Measurements from ENCODE around the gene SLC25A13.

DNA sequence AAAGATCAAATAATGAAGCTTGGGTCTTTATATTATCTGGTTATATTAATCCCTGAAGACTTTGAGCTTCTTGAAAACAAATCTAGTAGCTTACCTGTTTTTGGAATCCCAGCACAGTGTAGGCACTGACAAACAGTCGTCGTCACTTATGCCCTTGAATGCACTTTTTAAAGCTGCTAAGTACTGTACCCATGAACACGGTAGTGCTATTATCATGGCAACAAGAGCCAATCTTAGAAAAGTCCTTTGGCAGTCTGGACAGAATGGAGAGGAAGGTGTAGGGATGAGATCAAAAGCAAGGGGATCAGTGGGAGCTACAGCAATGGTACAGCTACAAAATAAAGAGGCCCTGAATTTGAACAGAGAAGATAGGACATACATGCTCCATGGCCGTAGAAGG, 9.4 kb downstream of the SLC25A13 start:
- TF ChIP-seq CTCF (IDR thresholded peaks at IDR 0.05; ENCODE audit: low read length) (no peak), EZH2 (optimal IDR thresholded peaks at IDR 0.05; ENCODE audit: low read depth, low read length) (no peak)

Data from MM.1S (cell line).